Diencephalon (tissue), 1 donor: Measurements from ENCODE around the gene KANK3. TPM values are rescaled to one million over a fixed set of nuclear protein-coding genes. Genes with fewer than 3 reads are reported as not detected.

Experiments used
- small RNA-seq: library from RNA; depleted of rRNA; stranded (forward); fragments of <200 nt; gene quantifications from one replicate; pipeline ENCODE3, GENCODE V24; 2014
- total RNA-seq: library from RNA; depleted of rRNA; stranded (reverse); fragments of >200 nt; gene quantifications from one replicate; pipeline ENCODE4 v1.2.3, GENCODE V29; 2014

The KANK3 gene
- total RNA-seq = 6.0 TPM

GRCh38 chr19:8342684-8343482, at the start of gene KANK3:
TSS of gene KANK3 (minus strand) at chr19:8343262. CDS start at chr19:8337828, 5,434 bp downstream.

GRCh38 chr19:8389891-8390616, 47.0 kb upstream of the KANK3 start, which contains the start of gene RAB11B:
TSS of gene RAB11B (plus strand) at chr19:8390360. CDS start at chr19:8390417, 57 bp downstream.

GRCh38 chr19:8363803-8364771, 21.0 kb upstream of the KANK3 start, which contains the start of gene ANGPTL4:
TSS of gene ANGPTL4 (plus strand) at chr19:8364155. CDS start at chr19:8364322, 167 bp downstream.

GRCh38 chr19:8321067-8321985, 21.7 kb downstream of the KANK3 start, which contains the start of the genes NDUFA7 and RPS28:
TSS of gene NDUFA7 (minus strand) at chr19:8321375. CDS start at chr19:8321358, 17 bp downstream.
TSS of gene RPS28 (plus strand) at chr19:8321496. CDS start at chr19:8321531, 35 bp downstream.

GRCh38 chr19:8307965-8308866, 34.8 kb downstream of the KANK3 start, which contains the start of gene CD320:
TSS of gene CD320 (minus strand) at chr19:8308358. CDS start at chr19:8308290, 68 bp downstream.

Small RNA genes within 50 kb of the gene (small RNA-seq; reads per million reads assigned to genes)
- gene MIR4999 = 0.10 reads per million

Other genes starting within 250 kb of the KANK3 start
- 22.1 TPM for gene FBN3, start 193.7 kb downstream of the KANK3 start, total RNA-seq
- 55.6 TPM for gene CERS4, start 133.9 kb downstream of the KANK3 start, total RNA-seq
- 19.1 TPM for gene CD320, start 34.9 kb downstream of the KANK3 start, total RNA-seq
- gene NDUFA7, start 21.9 kb downstream of the KANK3 start, total RNA-seq = 8.3 TPM
- gene RPS28, start 21.8 kb downstream of the KANK3 start, total RNA-seq = 104 TPM
- 1.6 TPM for gene ANGPTL4, start 20.9 kb upstream of the KANK3 start, total RNA-seq
- gene RAB11B, start 47.1 kb upstream of the KANK3 start, total RNA-seq = 122 TPM
- 87.0 TPM for gene MARCHF2, start 70.0 kb upstream of the KANK3 start, total RNA-seq
- 74.3 TPM for gene HNRNPM, start 101.7 kb upstream of the KANK3 start, total RNA-seq
- under 0.01 TPM for gene PRAM1, start 159.4 kb upstream of the KANK3 start, total RNA-seq
- 3.7 TPM for gene ZNF414, start 170.9 kb upstream of the KANK3 start, total RNA-seq
- 4.8 TPM for gene MYO1F, start 234.2 kb upstream of the KANK3 start, total RNA-seq